HG02870 (cell line): ENCODE data around the gene DFFB.
A peak's percentile ranks its signal among the peaks of the same experiment; 100 is the strongest.
"Not testable (repeated sequence)": the region's sequence is repeated elsewhere in the genome, so short reads cannot be mapped to it uniquely, and the experiment has no call there.

Experiments used
- ATAC-seq: cut with Tn5 transposase; IDR thresholded peaks from one replicate; pipeline ENCODE4 v1.9.1; 2021; ENCODE audit warnings: mild to moderate bottlenecking, moderate library complexity; ENCODE audit not compliant: unreplicated experiment

DFFB gene, protein sequence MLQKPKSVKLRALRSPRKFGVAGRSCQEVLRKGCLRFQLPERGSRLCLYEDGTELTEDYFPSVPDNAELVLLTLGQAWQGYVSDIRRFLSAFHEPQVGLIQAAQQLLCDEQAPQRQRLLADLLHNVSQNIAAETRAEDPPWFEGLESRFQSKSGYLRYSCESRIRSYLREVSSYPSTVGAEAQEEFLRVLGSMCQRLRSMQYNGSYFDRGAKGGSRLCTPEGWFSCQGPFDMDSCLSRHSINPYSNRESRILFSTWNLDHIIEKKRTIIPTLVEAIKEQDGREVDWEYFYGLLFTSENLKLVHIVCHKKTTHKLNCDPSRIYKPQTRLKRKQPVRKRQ

DNA sequence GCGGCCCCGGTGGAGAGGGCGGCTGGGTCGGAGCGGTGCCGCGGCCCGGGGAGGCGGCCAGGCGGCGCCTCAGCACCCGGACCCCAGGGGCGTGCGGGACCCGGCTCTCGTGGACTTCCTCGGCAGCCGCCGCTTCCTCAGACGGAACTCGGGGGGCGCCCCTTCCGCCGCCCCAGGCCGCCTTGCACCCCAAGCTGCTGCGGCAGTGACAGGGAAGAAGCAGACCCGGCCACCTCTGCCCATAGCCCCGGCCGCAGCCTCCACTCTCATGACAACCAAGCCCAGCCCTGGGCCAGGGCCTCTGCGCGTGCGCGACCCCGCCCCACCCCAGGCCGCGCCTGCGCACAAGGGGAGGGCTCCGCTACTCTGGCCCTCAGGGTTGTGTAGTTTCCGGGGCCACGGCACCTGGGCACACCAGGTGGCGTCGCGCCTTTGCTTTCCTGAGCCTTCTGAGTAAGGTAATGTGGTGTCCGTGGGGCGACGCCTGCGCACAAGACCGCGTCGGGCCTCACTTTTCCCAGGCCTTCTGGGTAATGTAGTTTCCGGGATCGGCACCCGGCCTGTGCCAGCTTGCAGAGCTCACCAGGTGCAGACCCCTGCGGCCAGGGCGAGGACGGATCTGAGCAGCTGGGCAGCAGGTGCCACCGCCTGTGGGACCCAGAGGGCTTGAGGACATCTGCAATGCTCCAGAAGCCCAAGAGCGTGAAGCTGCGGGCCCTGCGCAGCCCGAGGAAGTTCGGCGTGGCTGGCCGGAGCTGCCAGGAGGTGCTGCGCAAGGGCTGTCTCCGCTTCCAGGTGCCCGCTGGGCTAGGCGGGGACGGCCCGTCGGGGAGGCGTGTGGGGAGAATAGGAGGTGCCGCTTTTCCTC is at the start of gene DFFB, which contains the start of gene CEP104:
DFFB (plus strand) TSS at position 554 of the 868 bp plus-strand sequence; CDS start at position 682, 128 bp downstream.
CEP104 (minus strand) TSS at position 289 of the 868 bp plus-strand sequence. CDS start 4,804 bp downstream, outside the sequence.
- peak; percentile 95 for ATAC-seq

DNA sequence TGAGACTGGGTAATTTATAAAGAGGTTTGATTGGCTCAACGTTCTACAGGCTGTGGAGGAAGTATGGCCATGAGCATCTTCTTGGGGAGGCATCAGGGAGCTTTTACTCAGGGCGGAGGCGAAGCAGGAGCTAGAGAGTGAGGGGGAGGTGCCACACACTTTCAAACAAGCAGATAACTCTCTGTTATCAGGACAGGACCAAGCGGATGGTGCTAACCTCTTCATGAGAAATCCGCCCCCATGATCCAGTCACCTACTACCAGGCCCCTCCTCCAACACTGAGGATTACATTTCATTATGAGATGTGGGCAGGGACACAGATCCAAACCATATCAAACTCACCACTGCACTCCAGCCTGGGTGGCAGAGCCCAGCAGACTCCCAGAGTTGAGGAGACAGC is 49.5 kb upstream of the DFFB start:
- no peak for ATAC-seq

GRCh38 chr1:3809680-3810079 is 47.6 kb upstream of the DFFB start:
- ATAC-seq = no peak

DNA sequence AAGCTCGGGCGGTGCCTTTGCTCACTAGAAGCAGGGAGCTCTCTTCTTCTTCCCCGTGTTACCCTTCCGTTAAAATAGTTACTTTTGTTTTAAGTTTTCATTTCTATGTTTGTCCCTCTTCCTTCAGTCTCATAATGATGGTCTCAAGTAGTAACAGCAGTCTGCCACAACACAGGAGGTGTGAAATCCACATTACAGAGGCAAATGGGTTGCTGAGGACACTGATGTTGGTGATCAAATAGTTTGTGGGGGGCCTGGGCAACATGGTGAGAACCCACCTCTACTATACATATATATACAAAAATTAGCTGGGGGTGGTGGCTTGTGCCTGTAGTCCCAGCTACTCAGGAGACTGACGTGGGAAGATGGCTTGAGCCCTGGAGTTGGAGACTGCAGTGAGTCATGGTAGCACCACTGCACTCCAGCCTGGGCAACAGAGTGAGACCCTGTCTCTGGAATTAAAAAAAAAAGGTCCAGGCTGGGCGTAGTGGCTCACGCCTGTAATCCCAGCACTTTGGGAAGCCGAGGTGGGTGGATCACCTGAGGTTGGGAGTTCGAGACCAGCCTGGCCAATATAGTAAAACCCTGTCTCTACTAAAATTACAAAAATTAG is 47.0 kb upstream of the DFFB start:
- ATAC-seq = not testable (repeated sequence)

- ATAC-seq = no peak
These were observed 45.7 kb upstream of the DFFB start for GRCh38 chr1:3811595-3811911.

DNA sequence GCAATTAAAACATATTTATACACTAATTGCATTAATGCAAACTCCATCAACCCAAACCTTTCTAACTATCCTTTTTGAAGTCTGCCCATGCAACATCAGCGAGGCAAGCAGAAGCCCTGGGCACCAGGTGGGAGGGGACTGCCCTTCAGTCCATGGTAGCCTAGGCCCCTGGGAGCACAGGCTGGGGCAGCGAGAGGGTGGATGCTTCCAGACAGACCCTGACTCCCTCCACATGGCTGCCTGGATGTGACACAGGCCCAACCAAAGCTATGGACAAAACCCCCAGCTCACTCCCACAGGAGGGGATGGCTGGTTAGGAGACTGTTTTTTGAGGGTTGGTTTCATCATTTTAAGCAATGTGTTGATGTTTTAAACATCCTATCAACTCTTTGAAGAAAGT is 43.2 kb upstream of the DFFB start:
- no peak for ATAC-seq

GRCh38 chr1:3814771-3815561 is 42.3 kb upstream of the DFFB start:
- no peak for ATAC-seq

DNA sequence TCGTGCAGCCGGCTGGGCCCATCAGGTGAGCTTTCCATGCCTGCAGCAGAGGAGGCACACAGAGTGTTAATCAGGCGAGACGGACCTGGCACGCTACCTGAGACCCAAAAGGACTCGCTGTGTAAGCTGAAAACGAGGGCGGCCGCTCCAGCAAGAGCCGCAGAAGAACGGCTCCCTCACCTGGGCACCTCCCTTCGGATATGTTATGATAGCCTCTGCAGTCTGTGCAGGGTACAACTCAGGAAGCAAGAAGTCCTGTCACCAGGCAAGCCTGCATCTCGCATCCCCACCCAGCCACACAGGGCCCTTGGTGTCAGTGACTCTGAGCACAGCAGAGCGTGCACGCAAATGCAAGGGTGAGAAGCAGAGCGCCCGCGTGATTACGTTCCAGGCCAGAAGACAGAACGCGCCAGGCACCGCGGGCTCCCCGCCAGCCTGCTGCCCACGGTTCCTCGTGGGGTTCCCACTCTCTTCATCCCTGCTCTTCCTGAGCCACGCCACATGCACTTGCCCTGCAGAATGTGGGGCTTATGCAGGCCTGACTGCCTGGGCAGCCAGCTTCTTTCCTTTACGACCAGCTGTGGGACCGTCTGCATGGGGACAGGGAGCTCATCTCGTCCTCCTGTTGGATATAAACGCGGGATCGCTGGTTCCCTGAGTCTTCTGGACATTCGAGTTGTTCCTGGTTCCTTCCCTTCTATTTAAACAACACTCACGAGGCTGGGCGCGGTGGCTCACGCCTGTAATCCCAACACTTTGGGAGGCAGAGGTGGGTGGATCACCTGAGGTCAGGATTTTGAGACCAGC is 40.7 kb upstream of the DFFB start:
- no peak for ATAC-seq

DNA sequence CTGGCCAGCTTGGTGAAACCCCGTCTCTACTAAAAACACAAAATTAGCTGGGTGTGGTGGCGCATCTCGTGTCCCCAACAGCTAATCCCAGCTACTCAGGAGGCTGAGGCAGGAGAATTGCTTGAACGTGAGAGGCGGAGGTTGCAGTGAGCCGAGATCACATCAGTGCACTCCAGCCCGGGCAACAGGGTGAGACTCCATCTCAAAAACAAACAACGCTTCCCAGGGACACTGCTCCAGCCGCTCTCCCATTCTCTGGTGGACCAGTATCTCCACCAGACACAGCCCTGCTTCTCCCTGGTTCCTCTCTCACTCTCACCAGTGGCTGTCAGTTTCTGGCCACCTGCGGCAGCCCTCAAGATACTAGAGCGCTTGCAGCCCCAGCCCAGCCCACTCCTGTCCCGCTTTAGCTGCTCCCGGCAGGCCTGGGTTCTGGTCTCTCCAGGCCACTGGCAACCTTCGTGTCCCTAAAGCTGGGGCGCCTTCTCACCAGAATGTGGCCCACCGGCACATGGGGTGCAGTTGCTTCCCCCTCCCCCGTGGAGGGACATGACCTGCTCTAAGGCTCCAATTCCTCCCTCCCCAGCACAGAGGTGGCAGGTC is 40.0 kb upstream of the DFFB start:
- ATAC-seq = no peak

GRCh38 chr1:3817821-3818597 is 39.3 kb upstream of the DFFB start:
- no peak for ATAC-seq

GRCh38 chr1:3819771-3820200 is 37.5 kb upstream of the DFFB start:
- no peak for ATAC-seq

DNA sequence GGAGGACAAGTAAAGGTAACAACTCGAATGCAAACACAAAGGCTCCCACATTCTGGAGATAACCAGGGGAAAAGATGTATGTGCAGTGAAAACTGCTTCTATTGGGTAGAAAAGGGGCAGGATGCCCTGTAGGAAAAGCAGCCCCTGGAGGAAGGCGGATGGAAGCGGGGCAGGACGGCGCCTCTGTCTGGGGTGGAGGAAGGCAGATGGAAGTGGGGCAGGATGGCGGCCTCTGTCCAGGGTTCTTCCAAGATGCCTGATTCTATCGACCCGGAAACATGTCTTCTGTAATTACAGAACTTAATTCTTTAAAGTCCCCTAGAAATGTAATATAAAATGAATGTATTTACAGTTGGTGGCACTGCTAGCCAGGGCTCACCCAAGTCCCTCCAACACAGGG is 37.0 kb upstream of the DFFB start:
- ATAC-seq = no peak

GRCh38 chr1:3821004-3821403 is 36.3 kb upstream of the DFFB start:
- ATAC-seq = no peak

GRCh38 chr1:3821447-3821846 is 35.8 kb upstream of the DFFB start:
- no peak for ATAC-seq

- no peak for ATAC-seq
These were observed 35.4 kb upstream of the DFFB start for GRCh38 chr1:3821908-3822307.

DNA sequence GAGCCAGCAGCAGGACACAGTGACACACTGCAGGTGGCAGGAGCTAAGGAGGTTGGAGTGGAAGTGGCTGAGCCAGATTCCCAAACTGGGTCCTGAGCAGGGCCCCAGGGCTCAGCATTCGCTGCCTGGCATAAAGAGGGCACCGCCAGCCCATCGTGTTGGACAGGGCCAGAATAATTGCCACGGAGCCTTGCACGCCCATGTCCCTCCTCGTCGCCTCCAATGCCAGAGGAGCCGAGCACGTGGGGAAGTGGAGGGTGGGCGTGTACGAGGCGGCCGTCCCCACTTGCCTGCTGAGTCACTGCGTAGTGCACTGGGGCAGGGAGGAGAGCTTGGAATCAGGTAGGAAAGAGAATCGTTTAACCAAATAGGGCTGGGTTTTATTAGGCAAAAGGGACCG is 34.9 kb upstream of the DFFB start:
- ATAC-seq = no peak

GRCh38 chr1:3824650-3825049 is 32.6 kb upstream of the DFFB start:
- no peak for ATAC-seq

DNA sequence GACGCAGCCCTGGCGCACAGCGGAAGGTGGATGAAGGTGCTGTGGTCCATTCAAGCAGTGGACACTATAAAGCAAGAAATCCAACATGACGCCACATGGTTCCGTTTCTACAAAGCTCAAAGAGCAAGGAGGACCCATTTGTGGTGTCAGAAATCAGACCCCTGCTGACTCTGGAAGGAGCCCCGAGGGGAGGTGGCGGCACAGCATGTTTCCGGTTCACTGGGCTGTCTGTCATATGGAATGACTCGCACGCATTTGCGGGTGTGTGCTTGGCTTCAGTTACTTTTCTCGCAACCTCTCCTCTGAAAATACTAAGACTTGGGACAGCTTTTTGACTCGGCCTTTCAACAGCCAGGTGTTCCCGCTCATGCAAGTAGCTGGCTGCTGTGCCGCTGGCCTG is 31.9 kb upstream of the DFFB start:
- no peak for ATAC-seq

- no peak for ATAC-seq
These were observed 29.4 kb upstream of the DFFB start for GRCh38 chr1:3827813-3828307.
